HepG2 (cell line): Measurements from ENCODE around the gene CLDN17. TPM values are rescaled to one million over a fixed set of nuclear protein-coding genes. Genes with fewer than 3 reads are reported as not detected.

Source experiments
- ATAC-seq: fragments of 200-7000 bp; cut with Tn5 transposase; 3 replicates; pipeline ENCODE4 v1.9.1; 2020; ENCODE audit warnings: mild to moderate bottlenecking, moderate library complexity
- BruUV-seq: library from RNA; stranded (reverse); fragments of 400-500 nt; replicated peaks from 2 replicates; lab custom pipeline; 2021; lab: Mats Ljungman, UMichigan
- CTCF ChIA-PET: fragments of 300-600 bp; formaldehyde crosslinking; extraction: SDS; loops from one replicate; lab custom pipeline; 2021; ENCODE audit warnings: low total read pairs, inconsistent platforms, low intra/inter-chr PET ratio; lab: Yijun Ruan, JAX
- POLR2A ChIA-PET: fragments of 350-600 bp; sonication (Branson Sonifier 250); formaldehyde crosslinking; loops from one replicate; lab custom pipeline; 2020; ENCODE audit warnings: antibody characterized with exemption, inconsistent platforms; lab: Yijun Ruan, JAX
- DNase-seq: peaks from one replicate; pipeline ENCODE4 v3.0.0-alpha.2; 2015; ENCODE audit warnings: low spot score
- FAIRE-seq: peaks from 3 replicates; lab custom pipeline; 2011; peaks lifted over from hg19 to GRCh38; lab: Jason Lieb, UNC
- H2AFZ ChIP-seq: one replicate; pipeline ENCODE4 v1.6.1; 2011; ENCODE audit warnings: low read length, inconsistent platforms
- H3K27ac ChIP-seq: fragments of 300-600 bp; 3 replicates; pipeline ENCODE4 v1.8.0; 2011; ENCODE audit warnings: mixed run types, mild to moderate bottlenecking, mixed read lengths, low read length, inconsistent platforms; ENCODE audit not compliant: insufficient read depth; ENCODE audit errors: extremely low read length
- H3K27me3 ChIP-seq, 2 experiments: fragments of 200-600 bp in 1 of 2; 2 replicates in 1 of 2; 3 replicates in 1 of 2; pipeline versions ENCODE4 v1.6.0 to v1.8.0; 2011; ENCODE audit warnings: low read length in 2 of 2, mild to moderate bottlenecking in 2 of 2, moderate library complexity in 2 of 2, inconsistent platforms in 1 of 2; ENCODE audit not compliant: insufficient read depth in 2 of 2, control insufficient read depth in 1 of 2
- H3K36me3 ChIP-seq, 2 experiments: fragments of 200-600 bp in 1 of 2; replicated peaks in 1 of 2; 2 replicates in 1 of 2; 3 replicates in 1 of 2; pipeline versions ENCODE4 v1.5.1 to v1.8.0; 2011; ENCODE audit warnings: low read length in 2 of 2, inconsistent platforms in 1 of 2; ENCODE audit not compliant: insufficient read depth in 2 of 2, control insufficient read depth in 1 of 2
- H3K4me1 ChIP-seq: 2 replicates; pipeline ENCODE4 v1.5.1; 2012; ENCODE audit warnings: low read length, inconsistent platforms; ENCODE audit not compliant: insufficient read depth
- H3K4me2 ChIP-seq: 2 replicates; pipeline ENCODE4 v1.6.0; 2011; ENCODE audit warnings: low read depth, low read length, inconsistent platforms
- H3K4me3 ChIP-seq, 3 experiments: fragments of 200-600 bp in 1 of 3; sonication (generic), shearing (Covaris generic) in 1 of 3; replicated peaks in 1 of 3; 2 replicates each; pipeline ENCODE4 v1.5.1; 2011 to 2016; ENCODE audit warnings: low read length in 3 of 3, inconsistent platforms in 2 of 3, low read depth in 2 of 3, mild to moderate bottlenecking in 2 of 3, control low read depth in 1 of 3, mixed read lengths in 1 of 3; ENCODE audit not compliant: insufficient read depth in 1 of 3
- H3K79me2 ChIP-seq: one replicate; pipeline ENCODE4 v1.6.1; 2011; ENCODE audit warnings: low read length, inconsistent platforms; ENCODE audit not compliant: insufficient read depth
- H3K9ac ChIP-seq: 2 replicates; pipeline ENCODE4 v1.6.0; 2011; ENCODE audit warnings: mild to moderate bottlenecking, low read depth, low read length, inconsistent platforms; ENCODE audit not compliant: insufficient read depth
- H3K9me3 ChIP-seq: 2 replicates; pipeline ENCODE4 v1.5.1; 2012; ENCODE audit warnings: mild to moderate bottlenecking, low read length
- H4K20me1 ChIP-seq: 2 replicates; pipeline ENCODE4 v1.6.0; 2011; ENCODE audit warnings: inconsistent platforms, mild to moderate bottlenecking, low read length, moderate library complexity; ENCODE audit not compliant: insufficient read depth
- CC2D1A ChIP-seq: sonication (generic); formaldehyde crosslinking; IDR thresholded peaks from 2 replicates; pipeline ENCODE4 v1.8.1; 2023; ENCODE audit warnings: mild to moderate bottlenecking, missing genetic modification reagents
- EHMT2 ChIP-seq: fragments of 200-600 bp; sonication (generic); IDR thresholded peaks from 2 replicates; pipeline ENCODE4 v1.7.0; 2017; ENCODE audit warnings: antibody characterized with exemption, low read depth, low read length, borderline replicate concordance
- FOXK1 ChIP-seq: sonication (generic); formaldehyde crosslinking; IDR thresholded peaks from 2 replicates; pipeline ENCODE4 v1.4.0; 2020; ENCODE audit warnings: low read depth, missing genetic modification reagents, borderline replicate concordance
- HOXA5 ChIP-seq: sonication (generic); formaldehyde crosslinking; IDR thresholded peaks from 2 replicates; pipeline ENCODE4 v1.4.0; 2020; ENCODE audit warnings: missing genetic modification reagents
- MED8 ChIP-seq: sonication (generic); formaldehyde crosslinking; IDR thresholded peaks from 2 replicates; pipeline ENCODE4 v1.8.1; 2023; ENCODE audit warnings: mild to moderate bottlenecking, missing genetic modification reagents; ENCODE audit not compliant: insufficient replicate concordance
- NFE2L2 ChIP-seq: fragments of 150-350 bp; IDR thresholded peaks from 2 replicates; pipeline ENCODE4 v1.6.1; 2014; ENCODE audit warnings: low read length
- NR2F6 ChIP-seq, 2 experiments: IDR thresholded peaks; 2 replicates each; pipeline ENCODE4 v1.6.1; 2016; ENCODE audit warnings: antibody characterized with exemption in 1 of 2, mild to moderate bottlenecking in 1 of 2
- RAD21 ChIP-seq: fragments of 450-650 bp; formaldehyde crosslinking; IDR thresholded peaks from 2 replicates; pipeline ENCODE4 v1.5.0; 2020; ENCODE audit warnings: mild to moderate bottlenecking
- ZHX1 ChIP-seq: sonication (generic); formaldehyde crosslinking; IDR thresholded peaks from 2 replicates; pipeline ENCODE4 v1.8.1; 2022; ENCODE audit warnings: low read depth, mild to moderate bottlenecking, missing genetic modification reagents
- ZKSCAN1 ChIP-seq: fragments of 150-350 bp; IDR thresholded peaks from 2 replicates; pipeline ENCODE4 v1.6.1; 2014; ENCODE audit warnings: low read length
- ZNF180 ChIP-seq: sonication (generic); formaldehyde crosslinking; IDR thresholded peaks from 2 replicates; pipeline ENCODE4 v1.4.0; 2020; ENCODE audit warnings: low read depth, missing genetic modification reagents, borderline replicate concordance
- WGBS: methylation state at CpG from one replicate; pipeline ENCODE4 v1.1.6; 2017; ENCODE audit warnings: low lambda C conversion rate; 5-methylcytosine and 5-hydroxymethylcytosine counted together
- in situ Hi-C: cut with HindIII; loops from 2 replicates; pipeline ENCODE4 v1.10.0; 2017; ENCODE audit warnings: low pct_unique_long_range_greater_than_20kb; ENCODE audit not compliant: extremely low pct_ligation_motif_present
- intact Hi-C: fragments of 100-400 bp; cut with micrococcal nuclease; formaldehyde crosslinking; loops from one replicate; pipeline ENCODE4 v1.10.0; 2022; ENCODE audit not compliant: unreplicated experiment
- polyA plus RNA-seq, 8 experiments: library from polyadenylated mRNA; depleted of rRNA in 3 of 8; stranded (reverse) in 7 of 8; unstranded in 1 of 8; fragments of >200 nt; fragmentation: Illumina TruSeq in 4 of 8; extraction: Trizol in 4 of 8; gene quantifications; 2 replicates each; pipeline versions ENCODE4 v1.2.1 to v1.2.3, GENCODE V29; 2011 to 2016; ENCODE audit warnings: low read depth in 4 of 8, missing spikeins in 1 of 8, mixed read lengths in 1 of 8; ENCODE audit not compliant: insufficient read depth in 1 of 8
- total RNA-seq, 5 experiments: library from RNA; depleted of rRNA; stranded (reverse); fragments of >200 nt; fragmentation: Illumina TruSeq; extraction: Trizol; gene quantifications; 2 replicates each; pipeline ENCODE4 v1.2.3, GENCODE V29; 2016; ENCODE audit warnings: low read depth in 1 of 5
- TF ChIP-seq, protein P1 (sequence below): sonication (generic); formaldehyde crosslinking; conservative IDR thresholded peaks from 2 replicates; pipeline ENCODE4 v1.8.0; 2022; ENCODE audit warnings: missing genetic modification reagents

CLDN17 gene
- total and polyA plus RNA-seq, 2 of the 13 experiments (the other 11 are each of a cell fraction or from before 2014, with no cell fraction given): not detected

GRCh38 chr21:30117631-30118030 lies 49.0 kb downstream of the CLDN17 start:
- Histone ChIP-seq H3K27me3 (no peaks in the 10 kb centered on the region), H3K4me3 (no peak overlapping the region), H2AFZ (no peak overlapping the region), H3K36me3 (no peaks in the 10 kb centered on the region), H3K4me2 (no peak overlapping the region), H3K27ac (no peak overlapping the region), H3K9ac (no peak overlapping the region), H3K4me1 (no peaks in the 10 kb centered on the region), H3K9me3 (peaks cover 93% of the 10 kb centered on the region), H3K79me2 (no peaks in the 10 kb centered on the region), H4K20me1 (no peaks in the 10 kb centered on the region)
- no peak for DNase-seq
- ChIA-PET CTCF (no interaction called here), POLR2A (no interaction called here)
- WGBS: 11% methylated on average over 2 of the region's 2 CpGs
- BruUV-seq: no TSS peak
- TF ChIP-seq, protein P1, sequence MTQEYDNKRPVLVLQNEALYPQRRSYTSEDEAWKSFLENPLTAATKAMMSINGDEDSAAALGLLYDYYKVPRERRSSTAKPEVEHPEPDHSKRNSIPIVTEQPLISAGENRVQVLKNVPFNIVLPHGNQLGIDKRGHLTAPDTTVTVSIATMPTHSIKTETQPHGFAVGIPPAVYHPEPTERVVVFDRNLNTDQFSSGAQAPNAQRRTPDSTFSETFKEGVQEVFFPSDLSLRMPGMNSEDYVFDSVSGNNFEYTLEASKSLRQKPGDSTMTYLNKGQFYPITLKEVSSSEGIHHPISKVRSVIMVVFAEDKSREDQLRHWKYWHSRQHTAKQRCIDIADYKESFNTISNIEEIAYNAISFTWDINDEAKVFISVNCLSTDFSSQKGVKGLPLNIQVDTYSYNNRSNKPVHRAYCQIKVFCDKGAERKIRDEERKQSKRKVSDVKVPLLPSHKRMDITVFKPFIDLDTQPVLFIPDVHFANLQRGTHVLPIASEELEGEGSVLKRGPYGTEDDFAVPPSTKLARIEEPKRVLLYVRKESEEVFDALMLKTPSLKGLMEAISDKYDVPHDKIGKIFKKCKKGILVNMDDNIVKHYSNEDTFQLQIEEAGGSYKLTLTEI (CRISPR knock-in tag): no peak
- TF ChIP-seq NFE2L2: no peak
- TF ChIP-seq CC2D1A: no peak
- no peak for TF ChIP-seq ZKSCAN1
- no peak for TF ChIP-seq EHMT2
- no peak for TF ChIP-seq ZNF180 (CRISPR knock-in tag)
- TF ChIP-seq MED8 (CRISPR knock-in tag): no peak
- no peak for TF ChIP-seq ZHX1 (CRISPR knock-in tag)
- TF ChIP-seq RAD21: no peak
- no peak for TF ChIP-seq NR2F6 (IDR thresholded peaks at IDR 0.05)
- TF ChIP-seq NR2F6 (CRISPR knock-in tag; IDR thresholded peaks at IDR 0.05): no peak
- no peak for TF ChIP-seq HOXA5 (CRISPR knock-in tag)
- TF ChIP-seq FOXK1: no peak
- FAIRE-seq: no peak
- in situ Hi-C loops (no loop called here), intact Hi-C loops (no loop called here)
- ATAC-seq: no peak
